HG03521 (cell line): Measurements from ENCODE around the gene HTRA3.

Source experiments
- ATAC-seq: cut with Tn5 transposase; IDR thresholded peaks from one replicate; pipeline ENCODE4 v1.9.1; 2021; ENCODE audit warnings: mild to moderate bottlenecking, moderate library complexity; ENCODE audit not compliant: unreplicated experiment

HTRA3 gene

DNA sequence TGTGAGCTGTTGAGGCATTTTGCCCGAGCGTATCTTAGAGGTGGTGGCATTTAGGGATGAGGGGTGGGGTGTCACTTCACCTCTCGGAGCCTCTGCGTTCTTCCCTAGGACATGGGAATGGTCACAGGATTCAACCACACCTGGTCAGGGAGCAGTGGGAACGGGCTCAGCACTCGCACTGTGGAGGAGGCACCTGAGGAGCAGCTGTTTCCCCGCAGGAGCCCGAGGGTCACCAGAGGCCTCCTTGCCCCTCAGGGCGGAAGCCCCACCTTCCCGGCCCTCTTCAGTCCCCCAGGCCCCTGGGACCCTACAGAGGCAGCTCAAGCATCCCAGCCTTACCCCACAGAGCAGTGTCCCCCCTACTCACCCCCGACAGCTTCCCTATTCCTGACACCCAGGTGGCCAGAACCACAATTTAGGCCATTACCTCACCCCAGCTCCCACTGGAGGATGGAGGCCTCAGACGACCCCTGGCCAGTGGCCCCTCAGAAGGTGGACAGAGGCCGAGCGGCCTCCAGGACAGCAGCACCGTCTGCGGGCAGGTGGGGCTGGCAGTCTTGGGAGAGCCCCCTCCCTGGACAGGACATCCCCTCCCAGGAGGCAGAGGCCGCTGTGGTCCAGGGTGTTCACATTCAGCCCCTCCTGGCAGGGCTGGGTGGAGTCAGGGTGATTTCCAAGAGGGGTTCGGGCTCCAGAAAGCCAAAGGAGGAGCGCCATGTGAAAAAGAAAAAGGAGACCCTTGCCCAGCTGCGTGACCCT, 4.2 kb upstream of the HTRA3 start:
- no peak for ATAC-seq

DNA sequence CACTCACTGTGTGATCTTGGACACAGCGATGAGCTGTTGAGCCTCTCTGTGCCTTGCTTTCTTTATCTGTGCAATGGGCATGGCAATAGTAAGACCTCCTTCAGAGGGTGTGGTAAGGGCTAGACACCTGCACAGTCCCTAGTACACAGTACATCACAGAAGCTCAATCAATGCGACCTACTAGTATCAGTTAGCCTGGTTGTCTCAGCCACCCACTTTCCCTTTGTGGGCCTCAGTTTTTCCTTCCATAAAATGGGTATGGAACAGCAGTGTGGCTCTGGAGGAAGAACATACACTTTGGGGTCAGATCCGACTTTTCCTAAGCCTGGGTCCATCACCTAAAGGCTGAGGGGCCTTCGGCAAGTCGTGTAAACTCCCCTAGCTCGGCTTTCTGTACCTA, 3.5 kb upstream of the HTRA3 start:
- no peak for ATAC-seq

DNA sequence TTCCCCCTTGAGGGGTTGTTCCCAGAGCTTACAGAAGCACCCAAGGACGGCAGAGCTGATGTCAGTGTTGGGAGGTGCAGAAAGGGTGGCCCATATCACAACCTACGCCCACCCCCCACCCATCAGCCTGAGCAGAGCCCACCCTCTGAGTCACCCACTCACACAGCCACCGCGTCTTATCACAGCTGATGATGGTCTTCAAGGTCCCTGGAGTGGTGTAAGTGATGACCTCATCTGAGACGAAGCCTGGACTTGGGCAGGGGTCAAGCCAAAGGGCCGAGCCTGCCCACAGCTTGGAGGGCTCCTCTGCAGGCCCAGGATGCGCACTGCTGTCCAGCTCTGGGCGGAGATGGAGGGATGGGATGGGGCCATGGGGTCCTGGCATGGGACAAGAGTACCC, 3.0 kb upstream of the HTRA3 start:
- no peak for ATAC-seq

DNA sequence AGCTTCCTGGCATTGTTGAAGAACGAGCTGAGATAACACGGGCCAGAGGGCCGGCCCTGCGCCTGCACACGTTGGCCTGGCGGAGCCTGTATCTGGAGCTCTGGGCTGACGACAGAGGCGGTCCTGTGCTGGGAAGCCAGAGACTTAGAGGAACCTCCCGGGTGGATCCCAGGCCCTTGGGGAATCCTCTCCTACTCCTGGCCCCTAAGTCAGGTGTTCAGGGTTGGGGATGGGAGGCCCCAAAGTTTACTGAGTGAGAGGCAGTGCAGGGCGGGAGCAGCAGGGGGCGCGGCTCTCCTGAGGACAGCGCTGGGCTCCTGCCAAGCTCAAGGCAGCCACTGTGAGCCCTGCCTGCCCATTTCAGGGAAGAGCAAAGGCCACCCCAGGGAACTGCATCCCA, 2.5 kb upstream of the HTRA3 start:
- ATAC-seq: no peak

DNA sequence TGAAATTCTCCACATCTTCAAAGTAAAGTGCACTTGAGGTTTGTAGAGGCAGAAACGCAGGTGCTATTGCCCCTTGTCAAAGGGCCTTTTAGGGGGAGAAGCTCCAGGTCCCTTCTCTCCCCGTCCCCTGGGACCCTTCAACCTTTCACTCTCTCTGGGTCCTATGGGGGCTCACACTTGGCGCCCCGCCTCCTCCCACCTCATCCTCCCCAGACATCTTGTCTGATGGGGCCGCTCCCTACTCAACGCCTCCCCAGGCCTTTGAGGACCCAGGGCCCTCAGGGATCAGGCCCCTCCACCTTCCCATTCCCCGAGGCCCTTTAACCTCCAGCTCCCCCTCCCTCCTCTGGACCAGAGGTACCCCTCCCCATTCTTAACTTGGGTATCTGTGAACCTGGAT, 1.3 kb upstream of the HTRA3 start:
- no peak for ATAC-seq

DNA sequence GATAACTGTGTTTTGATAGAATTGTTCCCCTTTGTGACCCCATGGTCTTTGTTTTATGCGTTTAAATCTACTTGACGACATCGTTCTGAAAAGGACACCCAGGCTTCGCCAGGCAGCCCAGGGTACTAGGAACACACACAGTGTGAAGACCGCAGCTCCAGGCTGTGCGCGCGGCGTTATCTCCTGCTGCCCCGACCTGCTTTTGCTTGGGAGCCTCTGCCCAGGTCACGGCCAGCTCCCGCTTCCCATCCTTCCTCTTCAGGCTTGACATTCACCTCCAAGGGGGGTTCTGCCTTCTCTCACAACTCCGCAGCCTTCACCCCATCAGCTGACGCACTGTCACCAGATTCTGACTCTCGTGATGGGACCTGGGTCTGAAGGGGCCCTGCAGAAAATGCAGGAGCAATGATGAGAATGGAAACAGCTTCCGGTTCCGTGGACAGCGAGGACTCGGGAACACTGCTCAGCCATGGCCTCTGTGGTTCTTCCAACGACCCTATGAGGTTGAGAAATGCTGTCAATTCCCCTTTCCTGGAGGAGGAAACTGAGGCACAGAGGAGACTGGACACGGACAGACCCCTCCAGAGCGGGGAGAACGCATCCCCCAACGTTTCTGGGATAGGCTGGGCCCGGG, 536 bp upstream of the HTRA3 start:
- no peak for ATAC-seq

DNA sequence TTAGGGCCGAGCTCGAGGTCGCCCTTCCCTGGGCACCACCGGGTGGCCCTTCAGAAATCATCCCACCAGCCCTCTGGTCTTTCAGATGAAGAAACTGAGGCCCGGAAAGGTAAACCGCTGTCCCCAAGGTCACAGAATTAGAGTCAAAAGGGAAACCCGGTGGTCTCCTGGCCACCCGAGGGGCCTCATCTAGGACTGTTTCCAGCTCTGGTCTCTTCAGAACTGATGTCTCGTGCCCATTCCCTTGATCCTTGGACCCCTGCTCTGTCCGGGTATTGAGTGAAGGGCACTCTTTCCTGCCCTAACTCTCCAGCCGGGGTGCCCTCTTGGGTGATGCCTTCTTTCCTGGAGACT, 841 bp downstream of the HTRA3 start:
- ATAC-seq: no peak

DNA sequence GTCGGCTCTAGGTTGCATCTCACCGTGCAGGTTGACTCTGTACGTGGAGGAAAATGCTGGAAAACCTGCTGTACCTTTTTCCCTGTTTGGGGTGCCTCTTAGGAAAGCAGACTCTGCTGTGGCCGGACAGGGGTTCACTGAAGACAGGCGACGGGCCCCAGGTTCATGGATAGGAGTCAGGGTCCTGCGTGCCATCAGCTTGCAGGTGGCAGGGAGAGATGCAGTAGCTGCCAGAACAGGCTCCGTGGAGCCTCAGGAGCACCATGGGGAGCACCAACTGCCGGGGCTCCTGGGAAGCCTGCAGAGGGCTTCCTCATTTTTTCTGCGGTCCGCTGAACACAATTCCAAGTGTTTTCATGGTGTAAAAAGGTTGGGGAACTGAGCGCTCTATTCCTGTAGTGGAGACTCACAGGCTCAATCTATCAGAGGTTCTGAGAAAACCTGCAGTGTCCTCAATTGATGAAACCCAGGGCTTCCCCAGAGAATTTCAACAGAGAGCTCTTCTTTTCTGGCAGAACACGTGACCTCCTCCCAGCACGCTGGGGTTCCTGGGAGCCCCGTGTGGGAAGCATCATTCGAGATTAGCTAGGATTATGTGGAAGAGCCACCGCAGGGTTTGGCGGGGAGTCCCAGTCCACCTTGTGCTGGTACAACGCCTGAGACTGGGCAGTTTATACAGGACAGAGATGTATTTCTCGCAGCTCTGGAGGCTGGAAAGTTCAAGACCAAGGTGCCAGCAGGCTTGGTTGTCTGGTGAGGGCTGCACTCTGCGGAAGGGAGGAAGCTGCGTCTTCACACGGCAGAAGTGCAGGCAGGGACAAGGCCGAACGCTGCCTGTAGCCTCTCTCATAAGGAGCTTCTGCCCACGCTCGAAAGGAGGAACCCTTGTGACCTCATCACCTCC, 1.6 kb downstream of the HTRA3 start:
- no peak for ATAC-seq

DNA sequence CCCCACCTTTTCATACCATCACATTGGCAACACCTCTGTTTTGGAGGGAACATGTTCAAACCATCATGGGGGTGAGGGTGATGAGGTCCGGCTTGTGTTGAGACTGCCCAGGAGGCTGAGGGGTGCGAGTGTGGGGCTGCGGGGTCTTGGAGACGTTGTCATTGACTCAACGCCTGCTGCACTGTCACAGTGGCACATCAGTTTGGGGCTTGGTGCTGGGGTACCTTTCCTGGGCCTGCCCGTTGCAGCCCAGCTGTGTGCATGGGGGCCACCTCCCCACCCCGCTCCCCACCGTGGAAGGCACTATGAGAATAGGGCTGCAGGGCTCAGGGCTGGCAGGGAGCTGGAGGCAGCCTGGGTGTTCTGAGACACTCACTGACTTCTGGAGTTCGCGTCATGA, 2.3 kb downstream of the HTRA3 start:
- no peak for ATAC-seq

DNA sequence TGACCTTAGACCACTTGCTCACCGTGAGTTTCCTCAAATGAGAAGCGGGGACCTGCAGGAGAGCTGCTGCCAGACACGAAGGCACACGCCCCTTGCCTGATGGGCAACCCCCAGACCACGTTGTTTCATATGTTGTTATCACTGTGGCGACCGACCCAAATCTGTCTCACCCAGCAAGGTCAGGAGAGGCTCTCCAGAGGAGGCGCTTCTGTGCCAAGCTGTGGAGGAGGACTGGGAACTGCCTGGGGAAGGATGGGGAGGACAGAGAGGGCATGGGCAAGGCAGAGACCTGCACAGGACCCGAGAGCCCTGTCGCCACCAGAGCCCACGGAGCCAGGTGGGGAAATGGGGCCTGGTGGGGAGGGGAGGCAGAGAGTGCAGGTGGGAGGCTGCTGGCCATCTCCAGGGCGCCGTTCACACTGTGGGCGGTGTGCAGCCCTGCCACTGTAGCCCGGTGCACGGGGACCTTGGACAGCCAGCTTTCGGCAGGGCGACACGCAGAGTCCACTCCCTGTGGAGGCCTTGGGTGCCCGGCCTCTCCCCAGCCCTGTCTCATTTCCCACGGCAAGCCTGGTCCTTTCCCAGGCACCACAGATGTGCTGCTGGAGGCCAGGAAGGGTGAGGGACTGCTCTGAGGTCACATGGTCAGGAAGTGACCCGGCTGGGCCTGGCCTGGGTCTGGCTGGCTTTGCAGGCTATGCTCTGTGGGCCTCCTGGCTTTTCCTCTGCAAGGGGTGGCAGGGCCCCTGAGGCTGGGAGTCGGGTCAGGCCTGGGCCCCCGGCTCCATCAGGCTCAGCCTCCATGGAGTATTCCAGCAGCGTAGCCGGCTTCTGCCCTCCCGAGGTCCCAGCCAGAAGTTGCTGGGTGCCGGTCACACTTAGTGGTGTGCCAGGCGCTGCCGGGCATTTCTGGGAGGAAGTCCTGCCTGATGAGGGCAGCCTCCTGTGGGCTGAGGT, 3.2 kb downstream of the HTRA3 start:
- no peak for ATAC-seq

DNA sequence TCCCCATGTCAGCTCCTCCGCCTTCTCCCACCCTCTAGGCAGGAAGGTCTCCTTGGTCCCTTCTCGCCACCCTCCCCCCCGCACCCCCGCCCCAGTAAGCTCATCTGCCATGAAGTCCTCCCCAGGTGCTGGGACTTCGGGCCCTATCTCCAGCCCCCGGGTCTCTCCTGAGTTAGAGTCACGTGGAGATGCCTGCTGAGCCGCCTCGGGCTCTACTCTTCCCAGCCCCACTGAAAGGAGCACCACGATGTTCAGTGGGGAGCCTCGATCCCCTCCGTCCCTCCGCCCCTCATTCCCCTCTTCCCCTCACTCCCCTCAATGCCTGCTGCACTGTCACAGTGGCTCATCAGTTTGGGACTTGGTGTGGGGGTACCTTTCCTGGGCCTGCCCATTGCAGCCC, 3.9 kb downstream of the HTRA3 start:
- no peak for ATAC-seq

DNA sequence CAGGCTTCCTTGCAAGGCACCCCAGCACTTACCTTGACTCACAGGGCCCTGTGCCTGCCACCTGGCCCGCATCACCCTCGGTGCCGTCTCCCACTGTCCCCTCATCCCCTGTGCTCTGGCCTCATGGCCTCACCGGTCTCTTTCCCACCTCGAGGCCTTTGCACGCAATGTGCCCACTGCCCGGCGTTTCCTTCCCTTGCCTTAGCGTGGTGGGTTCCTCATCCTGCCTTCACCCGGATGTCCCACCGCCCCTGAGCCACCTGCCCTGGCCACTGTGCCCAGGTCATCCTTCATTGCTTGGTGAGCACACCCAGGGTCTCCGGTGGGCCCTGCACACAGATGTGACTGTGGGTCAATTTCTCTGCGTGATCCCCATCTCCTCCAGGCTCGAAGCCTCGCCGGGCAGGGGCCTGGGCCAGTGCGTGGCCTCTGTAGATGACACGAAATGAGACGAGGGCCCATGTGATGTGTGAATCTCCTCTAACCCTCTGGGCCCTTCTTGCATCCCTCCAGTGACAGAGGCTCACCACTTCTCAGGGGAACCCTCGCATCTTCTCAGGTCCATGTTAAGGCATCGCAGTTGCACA, 4.6 kb downstream of the HTRA3 start:
- ATAC-seq: no peak

DNA sequence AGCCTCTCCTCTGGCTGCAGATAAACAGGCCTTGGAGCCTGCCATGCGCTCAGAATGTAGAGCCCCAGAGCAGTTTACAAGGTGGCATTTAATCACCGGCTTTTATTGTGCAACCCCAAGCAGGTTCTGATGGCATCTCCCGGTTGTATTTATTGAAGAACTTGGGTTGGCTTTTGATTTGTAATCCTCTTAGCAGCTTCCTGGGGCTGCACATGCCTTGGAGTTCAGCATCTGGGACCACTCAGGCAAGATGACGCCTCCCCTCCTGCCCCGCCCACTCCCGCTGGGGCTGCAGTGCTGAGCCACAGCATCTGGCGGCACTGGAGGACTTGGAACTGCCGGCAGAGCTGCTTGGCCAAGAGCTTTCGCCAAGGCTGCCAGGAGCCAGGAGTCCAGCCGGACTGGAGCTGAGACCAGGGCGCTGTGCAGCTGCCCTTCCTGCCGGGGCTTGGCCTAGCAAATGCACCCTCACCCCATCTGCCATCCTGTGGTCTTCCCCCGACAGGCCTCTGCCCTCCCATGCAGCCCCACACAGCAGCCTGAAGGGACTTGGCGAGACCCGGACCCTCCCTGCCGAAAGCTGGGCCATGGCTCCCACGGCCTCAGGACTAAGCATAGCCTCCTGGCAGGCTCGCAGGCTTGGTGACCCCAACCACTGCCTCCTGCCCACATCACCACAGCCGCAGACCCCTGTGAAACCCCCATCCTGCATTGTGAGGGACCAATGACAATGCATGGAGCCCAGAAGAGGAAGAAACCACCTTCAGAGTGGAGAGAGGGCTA, 5.4 kb downstream of the HTRA3 start:
- no peak for ATAC-seq

DNA sequence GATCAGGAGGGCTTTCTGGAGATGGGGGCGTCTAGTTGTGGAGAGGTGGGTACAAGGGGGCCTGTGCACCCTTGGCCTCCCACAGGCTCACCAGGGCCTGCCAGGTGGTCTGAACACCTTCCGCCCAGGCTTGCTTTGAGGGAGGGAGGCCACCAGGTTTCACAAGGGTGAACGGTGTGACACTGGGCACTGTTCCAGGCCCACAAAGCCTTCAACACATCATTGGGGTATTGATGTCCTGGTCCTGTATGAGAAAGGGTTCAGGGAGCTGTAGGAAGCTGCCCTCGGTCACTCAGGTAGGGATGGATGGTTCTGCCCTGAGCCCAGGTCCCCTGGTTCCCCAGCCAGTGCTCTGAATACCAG, 6.0 kb downstream of the HTRA3 start:
- ATAC-seq: no peak

DNA sequence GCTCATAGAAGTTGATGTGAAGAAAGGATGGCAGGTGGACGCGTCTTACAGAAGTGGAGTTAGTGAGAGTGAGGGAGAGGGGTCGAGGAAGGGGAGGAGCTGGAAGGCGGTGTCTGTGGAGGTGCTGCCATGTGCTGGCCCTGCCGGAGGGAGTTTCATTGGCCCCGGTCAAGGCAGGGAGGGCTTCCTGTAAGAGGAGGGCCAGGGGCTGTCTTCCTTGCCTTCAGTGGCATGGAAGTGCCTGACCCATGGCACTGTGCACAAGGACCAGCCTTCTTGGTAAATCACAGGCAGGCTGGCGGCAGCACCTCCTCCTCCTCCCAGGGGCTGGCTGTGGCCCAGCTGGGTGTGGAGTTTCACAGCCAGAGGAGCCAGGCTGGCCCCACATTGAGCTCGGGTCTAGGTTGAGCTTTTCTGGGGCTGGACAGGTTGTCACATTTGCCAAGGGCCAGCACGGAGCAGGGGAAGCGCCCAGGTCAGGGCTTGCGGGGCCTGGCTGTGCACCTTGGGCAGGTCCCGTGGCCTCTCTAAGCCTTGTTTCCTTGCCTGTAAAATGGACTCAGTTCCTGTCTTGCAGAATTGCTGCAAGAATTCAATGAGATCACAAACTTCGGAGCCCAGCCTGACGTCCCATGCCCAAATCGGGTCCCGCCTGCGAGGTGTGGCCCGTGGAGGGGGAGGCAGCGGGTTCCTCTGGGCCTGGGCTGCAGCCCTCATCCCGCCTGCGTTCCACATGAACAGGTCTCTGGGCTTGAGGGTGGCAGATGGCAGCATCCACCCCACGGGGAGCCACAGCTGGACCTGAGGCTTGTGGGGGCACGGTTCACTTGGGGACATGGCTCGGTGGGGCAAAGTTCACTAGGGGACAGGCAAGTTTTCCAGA, 7.0 kb downstream of the HTRA3 start:
- ATAC-seq: no peak

DNA sequence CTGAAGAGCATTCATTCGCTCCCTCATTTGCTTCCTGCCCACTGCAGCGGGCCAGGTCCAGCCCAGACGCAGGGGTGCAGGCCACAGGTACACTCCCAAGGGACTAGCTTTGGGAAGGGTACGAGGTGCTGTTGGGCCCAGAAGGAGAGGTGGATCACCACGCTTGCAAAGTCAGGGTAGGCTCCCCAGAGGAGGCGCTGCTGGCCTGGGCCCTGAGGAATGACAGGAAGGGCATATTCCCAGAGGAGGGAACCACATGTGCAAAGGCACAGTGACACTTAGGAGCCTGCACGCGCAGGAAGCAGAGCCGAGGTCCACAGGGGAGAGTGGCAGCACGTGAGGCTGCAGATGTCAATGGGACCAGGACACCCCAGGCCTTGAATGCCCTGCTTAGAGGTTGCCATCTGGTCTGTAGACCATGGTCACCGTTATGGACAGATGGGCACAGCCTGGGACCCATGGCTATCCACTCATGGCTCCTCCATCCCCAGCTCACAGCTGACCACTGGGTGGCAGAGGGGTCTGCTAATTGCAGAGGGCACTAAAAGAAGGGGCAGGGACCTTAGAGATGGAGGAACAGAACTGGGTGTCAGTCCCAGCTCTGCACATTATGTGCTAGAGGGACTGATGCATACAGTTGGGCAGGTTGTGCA, 7.9 kb downstream of the HTRA3 start:
- ATAC-seq: no peak

DNA sequence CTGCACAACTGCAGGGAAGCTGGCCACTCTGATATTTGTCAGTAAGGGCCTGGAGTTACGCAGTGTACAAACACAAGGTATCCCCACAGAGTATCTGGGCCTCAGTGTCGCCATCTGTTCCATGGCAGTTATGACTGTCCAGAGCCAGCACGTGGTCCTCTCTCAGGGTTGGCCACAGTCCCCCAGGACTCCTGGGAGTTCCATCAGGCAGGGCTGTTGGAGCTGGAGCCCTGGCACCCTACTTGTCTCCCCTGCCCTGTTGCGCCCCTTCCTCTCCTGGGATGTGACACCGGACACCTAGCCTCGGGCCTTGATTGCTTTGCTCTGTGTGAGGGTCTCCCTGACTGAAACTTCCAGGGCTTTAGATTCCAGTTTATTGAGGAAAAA, 8.4 kb downstream of the HTRA3 start:
- no peak for ATAC-seq
